ENCODE measurements around the gene TMEM151B.

TMEM151B gene

DNA sequence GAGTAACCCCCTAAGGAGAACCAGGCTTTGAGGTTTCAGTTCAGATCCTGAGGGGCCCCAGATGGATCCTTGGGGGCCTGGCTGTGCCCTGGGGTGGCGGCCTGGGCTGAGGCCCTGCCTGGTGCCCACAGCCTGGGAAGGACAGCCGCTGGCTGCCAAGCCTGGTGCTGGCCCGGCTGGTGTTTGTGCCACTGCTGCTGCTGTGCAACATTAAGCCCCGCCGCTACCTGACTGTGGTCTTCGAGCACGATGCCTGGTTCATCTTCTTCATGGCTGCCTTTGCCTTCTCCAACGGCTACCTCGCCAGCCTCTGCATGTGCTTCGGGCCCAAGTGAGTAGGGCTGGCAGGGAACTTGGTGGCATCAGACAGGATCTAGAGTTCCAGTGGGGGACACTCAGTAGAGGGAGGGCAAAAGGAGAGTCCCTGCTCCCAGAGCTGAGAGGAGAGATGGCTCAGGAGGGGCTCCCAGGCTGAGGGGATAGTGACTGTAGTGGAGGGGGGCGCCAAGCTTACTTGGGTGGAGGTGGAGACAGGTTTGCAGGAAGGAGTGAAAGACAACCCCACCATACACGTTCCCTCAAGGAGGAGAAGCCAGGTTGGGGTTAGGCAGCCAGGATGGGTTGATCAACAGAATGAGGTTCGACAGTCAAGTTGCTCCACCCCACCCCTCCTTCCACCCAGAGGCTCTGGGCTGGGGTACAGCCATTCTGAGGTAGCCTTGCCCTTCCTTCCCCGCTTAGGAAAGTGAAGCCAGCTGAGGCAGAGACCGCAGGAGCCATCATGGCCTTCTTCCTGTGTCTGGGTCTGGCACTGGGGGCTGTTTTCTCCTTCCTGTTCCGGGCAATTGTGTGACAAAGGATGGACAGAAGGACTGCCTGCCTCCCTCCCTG, 37.3 kb upstream of the TMEM151B start:
- DNase-seq (ENCODE audit: low read depth in 2 of 2), result no peak

DNA sequence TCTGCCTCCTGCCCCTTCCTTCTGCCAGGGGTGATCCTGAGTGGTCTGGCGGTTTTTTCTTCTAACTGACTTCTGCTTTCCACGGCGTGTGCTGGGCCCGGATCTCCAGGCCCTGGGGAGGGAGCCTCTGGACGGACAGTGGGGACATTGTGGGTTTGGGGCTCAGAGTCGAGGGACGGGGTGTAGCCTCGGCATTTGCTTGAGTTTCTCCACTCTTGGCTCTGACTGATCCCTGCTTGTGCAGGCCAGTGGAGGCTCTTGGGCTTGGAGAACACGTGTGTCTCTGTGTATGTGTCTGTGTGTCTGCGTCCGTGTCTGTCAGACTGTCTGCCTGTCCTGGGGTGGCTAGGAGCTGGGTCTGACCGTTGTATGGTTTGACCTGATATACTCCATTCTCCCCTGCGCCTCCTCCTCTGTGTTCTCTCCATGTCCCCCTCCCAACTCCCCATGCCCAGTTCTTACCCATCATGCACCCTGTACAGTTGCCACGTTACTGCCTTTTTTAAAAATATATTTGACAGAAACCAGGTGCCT, 36.6 kb upstream of the TMEM151B start:
- no peak for DNase-seq (ENCODE audit: low read depth in 2 of 2)

DNA sequence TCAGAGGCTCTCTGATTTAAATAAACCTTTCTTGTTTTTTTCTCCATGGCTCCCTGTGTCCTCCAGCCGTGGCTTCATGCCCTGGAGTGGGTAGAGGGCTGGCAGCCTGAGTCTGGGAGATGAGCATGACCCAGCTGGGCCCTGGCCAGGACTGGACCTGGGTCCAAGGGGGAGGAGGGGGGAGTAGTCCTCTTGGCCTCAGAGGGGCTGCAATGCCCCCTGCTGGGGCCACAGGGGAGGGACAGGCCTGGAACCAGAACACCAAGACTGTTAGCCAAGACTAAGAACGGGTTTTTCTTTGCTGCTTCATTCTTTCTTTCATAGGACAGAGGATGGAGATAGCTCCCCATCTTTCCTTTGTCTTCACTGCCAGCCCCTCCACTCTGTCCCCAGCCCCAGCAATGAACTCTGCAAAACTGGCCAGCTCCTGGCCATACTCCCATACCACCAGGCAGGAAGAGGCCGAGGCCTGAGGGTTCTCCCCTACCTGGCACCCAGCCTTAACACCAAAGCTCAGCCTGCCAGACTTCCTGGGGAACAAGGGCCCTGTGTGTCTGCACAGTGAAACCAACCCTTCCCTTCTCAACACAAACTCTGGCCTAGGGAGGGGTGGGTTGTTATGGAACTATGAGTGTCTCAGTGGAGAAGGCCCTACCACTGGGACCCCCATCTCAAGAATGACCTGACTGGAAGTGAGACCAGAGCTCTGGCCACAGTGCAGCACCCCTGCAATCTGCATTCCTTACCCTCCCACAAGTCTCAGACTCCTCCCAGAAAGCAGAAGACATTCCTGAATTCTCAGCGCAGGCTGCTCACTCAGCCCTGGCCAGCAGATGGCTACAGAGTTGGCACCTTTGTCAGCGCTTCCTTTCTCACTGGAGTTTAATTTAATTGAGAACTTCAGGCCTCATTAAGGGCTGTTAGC, 35.9 kb upstream of the TMEM151B start:
- no peak for DNase-seq (ENCODE audit: low read depth in 2 of 2)

DNA sequence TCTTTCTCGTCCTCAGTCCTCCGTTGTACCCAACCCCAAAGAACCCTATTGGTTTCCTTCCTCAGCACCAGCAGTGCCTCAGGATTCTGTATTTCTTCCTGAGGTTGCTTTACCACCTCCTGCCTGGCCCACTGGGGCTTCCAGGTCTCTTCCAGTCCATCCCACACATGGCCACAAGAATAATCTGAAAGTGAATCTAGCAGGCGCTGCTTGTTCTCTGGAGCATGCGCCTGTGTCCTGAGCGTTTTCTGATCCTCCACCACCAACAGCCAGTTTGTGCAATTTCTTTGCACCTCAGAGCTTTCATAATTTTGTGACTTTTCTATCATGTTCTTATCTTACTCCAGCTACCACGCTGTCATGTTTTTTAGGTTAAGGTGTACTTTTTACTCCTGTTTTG, 35.0 kb upstream of the TMEM151B start:
- DNase-seq (ENCODE audit: low read depth in 2 of 2), result no peak

DNA sequence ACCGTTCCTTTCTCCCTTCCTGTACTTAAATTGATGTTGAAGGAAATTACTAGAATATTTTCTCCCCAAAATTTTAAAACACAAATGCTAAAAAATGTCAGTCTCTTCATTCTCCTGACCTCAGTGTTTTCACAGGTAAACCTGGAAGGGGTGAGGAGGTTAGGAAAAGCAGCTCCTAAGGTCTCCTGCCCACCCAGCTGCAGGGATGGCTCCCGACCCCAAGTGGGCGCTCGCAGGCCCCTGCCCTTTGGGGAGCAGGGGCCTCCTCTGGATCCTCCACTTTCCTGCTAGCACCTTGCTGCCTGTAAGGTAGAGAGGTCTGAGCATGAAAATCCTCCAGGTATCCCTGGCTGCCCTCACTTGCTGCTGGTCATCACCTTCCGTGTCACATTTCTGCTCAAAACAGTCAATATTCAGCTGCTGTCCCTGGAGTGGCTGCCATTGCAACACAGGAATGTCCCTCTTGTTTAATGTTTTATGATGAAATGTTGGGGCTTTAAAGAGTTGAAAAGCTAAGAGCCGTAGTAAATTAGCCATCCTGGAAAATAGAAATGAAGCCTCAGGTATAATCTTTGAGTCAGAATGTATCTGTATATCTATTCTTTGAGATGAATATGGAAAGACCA, 34.2 kb upstream of the TMEM151B start:
- DNase-seq (ENCODE audit: low read depth in 2 of 2), result no peak

DNA sequence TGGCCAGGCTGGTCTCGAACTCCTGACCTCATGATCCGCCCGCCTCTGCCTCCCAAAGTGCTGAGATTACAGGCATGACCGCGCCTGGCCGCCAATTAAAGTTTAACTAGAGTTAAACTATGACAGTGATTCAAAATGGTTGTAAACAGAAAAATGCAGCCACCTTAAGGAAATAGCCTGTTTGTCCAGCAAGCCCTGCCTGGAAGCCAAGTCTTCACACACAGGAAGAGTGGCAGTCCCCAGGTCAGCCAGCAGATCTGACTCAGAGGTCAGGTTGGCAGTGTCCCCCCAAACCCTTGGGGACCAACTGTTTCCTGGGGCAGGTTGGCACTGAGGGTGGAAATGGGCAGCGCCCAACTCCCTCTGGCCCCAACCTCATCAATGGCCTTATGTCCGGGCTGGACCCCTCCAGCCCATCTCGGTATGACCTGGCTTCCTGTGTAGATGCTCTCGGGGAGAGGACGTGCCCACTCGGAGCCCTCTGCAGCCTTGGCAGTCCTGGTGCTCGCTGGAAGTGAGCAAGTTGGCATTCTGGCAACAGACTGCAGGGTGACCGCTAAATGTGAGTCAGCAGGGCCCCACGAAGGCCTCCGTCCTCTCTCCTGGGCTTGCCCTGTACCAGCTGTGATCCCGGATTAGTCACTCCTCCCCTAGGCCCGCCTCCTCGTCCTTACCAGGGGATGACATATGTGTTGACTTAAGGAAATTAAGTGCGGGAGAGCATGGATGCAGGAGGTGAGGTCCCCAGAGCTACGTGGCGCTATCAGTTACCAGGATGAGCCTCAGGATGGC, 33.0 kb upstream of the TMEM151B start:
- DNase-seq (ENCODE audit: low read depth in 2 of 2), result peak; percentile 44 to 56

DNA sequence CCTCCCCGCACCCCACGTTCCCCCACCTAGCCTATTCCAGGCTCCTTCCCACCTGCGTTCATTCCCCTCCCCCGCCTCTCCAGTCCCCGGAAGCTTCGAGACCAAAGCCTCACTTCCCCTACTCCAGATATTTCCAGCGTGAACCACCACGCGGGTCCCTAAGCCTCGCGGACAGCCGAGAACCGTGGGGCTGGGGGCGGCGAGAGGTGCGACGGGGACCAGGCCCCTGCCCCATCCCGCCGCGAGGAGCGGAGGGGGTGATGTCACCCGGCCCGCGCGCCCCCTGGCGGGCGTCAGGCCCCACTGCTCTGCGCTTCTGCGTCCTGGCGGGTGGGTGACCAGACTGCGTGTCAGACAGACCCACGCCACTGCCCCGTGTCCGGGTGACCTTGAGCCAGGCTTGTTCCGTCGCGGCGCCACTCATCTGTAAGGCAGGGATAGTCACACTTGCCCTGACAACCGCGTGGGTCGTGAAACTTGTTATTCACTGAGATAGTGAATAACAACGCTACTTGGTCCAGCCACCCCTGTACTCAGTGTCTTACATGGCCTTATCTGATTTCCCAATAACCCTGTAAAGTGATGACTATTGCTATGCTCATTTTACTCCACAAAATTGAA, 32.3 kb upstream of the TMEM151B start:
- peak; percentile 48 to 55 for DNase-seq (ENCODE audit: low read depth in 2 of 2)

DNA sequence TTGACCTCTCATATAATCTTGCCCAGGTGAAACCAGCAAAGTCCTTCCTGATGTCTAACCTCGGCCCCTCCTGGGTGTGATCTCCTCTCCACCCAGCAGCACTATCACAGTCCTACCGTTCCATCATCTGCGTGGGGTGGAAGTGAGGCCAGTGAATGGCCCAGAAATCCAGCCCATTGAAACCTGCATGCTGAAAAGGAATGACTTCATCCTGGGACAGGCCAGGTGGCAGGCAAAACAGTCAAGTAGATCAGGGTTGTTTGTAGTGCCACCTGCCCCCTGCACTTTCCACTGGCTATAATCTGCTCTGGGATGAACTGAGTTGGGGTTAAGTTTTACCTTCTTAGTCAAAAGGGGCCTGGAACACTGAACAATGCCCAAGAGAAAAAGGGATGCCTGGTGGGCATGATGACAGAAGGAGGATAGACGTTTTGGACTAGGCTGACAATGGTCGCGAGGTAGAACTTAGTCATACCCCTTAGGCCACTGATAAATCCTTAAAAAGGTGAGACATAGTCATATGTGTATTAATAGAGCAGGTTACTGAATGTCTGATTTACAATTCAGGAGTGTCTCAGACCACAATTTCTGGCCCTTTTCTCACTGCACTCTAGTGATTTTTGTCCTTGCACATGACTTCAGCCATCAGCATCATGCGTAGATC, 31.4 kb upstream of the TMEM151B start:
- no peak for DNase-seq (ENCODE audit: low read depth in 2 of 2)

DNA sequence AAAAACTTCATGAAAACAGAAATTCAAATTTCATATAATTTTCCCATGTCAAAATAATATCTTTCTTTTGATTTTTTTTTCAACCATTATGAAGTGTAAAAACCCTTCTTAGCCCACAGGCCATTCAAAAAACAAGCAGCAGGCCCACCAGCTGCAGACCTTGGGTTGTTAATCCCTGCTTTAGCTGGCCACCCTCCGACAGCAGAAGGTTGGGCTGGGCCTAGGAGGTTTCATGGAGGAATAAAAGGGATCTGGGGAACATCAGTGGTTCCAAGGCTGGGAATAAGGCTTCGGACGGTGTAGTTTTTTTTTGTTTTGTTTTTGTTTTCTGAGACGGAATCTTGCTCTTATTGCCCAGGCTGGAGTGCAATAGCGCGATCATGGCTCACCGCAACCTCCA, 26.9 kb upstream of the TMEM151B start:
- no peak for DNase-seq (ENCODE audit: low read depth in 2 of 2)

DNA sequence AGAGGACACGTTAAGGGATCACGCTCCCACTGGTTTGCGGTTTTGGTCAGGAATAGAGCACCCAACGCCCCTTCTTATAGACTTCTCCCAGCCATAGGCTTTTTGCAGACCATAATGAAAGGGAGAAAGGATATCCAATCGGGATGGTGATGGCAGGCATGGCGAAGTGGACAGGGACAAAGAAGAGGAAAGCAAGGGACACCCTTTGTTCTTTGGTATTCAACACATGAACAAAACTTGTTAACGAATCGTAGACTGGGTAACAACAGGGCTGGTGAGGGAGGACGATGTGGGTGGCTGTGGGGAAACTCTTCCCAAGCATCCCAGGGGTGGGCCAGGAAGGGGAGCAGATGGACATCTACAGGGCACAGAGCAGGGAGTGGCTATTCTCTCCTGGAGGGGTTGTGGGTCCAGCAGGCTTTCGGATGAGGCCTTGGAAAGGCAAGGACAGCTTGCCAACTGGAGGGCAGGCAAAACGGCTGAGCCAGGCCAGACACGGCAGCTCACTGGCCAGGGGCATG, 24.8 kb upstream of the TMEM151B start:
- no peak for DNase-seq (ENCODE audit: low read depth in 2 of 2)

DNA sequence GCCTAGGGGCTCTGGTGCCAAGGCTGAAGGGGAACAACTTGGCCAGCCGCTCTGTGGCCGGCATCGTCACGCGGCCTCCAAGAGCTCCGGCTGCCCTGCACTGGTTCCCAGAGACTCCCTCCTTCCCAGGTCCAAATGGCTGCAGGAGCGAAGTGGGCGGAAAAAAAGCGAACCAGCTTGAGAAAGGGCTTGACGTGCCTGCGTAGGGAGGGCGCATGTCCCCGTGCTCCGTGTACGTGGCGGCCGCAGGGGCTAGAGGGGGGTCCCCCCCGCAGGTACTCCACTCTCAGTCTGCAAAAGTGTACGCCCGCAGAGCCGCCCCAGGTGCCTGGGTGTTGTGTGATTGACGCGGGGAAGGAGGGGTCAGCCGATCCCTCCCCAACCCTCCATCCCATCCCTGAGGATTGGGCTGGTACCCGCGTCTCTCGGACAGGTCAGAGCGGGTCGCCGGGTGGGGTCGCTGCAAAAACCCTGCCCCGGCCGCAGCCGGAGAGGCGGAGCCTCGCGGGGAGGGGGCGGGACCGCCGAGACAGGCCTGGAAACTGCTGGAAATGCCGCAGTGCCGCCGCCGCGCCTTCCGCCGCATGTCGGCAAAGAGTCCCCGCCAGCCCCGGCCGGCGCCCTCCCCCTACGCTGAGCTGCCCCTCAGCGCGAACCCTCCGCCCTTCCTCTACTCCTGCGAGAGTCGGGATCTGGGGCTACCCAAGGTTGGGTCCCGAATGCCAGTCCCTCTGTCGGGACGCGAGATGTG, 24.2 kb upstream of the TMEM151B start:
- DNase-seq (ENCODE audit: low read depth in 2 of 2), result peak; percentile 69 to 75

DNA sequence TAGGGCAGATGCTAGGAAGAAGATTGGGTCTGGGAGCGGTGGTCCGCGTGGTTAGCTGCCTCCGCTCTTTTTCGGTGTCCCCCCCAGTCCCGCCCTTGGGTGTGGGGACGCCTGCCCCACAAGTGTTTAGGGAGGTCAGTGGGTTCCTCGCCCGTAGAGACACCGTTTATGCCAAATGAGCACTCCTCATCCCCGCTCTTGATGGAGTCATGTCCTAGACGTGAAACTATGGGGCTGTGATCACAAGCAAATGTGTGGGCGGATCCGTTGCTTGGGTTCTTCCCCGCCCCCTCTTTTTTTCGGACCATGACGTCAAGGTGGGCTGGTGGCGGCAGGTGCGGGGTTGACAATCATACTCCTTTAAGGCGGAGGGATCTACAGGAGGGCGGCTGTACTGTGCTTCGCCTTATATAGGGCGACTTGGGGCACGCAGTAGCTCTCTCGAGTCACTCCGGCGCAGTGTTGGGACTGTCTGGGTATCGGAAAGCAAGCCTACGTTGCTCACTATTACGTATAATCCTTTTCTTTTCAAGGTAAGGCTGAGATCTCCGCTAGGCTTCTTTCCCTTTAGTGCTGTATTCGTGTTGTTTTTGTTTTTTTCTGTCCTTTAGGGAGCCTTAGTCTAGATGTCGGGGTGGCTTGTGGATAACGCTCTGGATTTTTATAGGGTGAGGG, 23.4 kb upstream of the TMEM151B start, which contains the start of gene HSP90AB1:
Gene HSP90AB1 (plus strand): TSS at position 439 of the 675 bp plus-strand sequence. CDS start 1,529 bp downstream, outside the sequence.
- peak; percentile 91 to 98 for DNase-seq (ENCODE audit: low read depth in 2 of 2)

DNA sequence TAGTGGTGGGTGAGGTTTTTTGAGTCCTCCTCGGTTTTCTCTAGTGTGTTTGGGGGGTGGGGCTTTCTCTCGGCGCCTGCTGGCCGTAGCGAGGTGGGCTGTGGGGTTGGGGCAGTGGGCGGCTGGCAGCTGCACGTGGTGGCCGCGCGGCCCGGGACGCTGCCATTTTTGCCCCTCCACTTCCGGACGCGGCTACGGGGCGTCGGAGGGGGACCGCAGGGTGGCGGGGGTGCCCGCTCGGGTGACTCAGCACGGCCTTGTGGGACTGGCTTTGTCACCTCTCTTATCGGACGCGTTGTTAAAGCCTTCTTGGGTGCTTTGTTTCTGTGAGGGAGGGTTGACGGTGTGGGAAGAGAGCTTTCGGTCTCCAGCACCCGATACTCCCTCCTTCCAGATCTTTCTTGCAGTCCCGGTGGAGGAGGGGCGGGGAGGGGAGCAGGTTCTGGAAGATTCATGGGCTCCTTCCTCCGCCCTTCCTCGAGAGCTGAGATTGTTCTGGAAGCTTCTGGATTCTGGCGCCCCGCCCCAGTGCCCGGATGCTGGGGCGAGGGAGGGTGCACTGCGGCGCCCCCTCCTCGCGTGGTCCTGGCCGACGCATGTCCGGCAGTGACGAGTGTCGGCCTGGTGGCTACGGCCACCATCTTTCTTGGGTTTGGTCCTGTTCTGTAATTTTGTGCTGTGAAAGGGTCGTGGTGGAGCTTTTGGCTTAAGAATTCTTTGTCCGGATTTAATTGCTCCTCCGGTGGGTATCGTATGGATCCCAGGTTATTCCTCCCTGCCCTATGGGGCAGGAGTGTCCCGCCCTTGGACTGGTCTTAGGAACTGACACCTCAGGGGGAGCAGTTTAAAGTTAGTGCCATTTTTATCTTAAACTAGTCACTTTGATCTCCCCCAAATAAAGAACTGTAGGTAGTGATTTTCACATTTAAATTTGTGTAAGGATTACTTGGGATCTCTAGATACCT, 22.6 kb upstream of the TMEM151B start:
- DNase-seq (ENCODE audit: low read depth in 2 of 2), result peak; percentile 88 to 90

DNA sequence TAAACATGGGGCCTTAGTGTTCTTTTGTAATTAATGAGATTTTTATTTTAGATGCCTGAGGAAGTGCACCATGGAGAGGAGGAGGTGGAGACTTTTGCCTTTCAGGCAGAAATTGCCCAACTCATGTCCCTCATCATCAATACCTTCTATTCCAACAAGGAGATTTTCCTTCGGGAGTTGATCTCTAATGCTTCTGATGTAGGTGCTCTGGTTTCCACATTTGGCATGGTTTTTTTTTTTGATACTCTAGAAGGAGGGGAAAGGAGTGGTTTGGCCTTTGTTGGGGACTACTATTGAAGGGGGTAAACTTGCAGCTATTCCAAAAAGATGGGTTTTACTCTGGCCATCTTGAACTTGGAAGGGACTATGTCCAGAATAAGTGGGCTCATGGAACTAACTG, 21.7 kb upstream of the TMEM151B start:
- no peak for DNase-seq (ENCODE audit: low read depth in 2 of 2)

DNA sequence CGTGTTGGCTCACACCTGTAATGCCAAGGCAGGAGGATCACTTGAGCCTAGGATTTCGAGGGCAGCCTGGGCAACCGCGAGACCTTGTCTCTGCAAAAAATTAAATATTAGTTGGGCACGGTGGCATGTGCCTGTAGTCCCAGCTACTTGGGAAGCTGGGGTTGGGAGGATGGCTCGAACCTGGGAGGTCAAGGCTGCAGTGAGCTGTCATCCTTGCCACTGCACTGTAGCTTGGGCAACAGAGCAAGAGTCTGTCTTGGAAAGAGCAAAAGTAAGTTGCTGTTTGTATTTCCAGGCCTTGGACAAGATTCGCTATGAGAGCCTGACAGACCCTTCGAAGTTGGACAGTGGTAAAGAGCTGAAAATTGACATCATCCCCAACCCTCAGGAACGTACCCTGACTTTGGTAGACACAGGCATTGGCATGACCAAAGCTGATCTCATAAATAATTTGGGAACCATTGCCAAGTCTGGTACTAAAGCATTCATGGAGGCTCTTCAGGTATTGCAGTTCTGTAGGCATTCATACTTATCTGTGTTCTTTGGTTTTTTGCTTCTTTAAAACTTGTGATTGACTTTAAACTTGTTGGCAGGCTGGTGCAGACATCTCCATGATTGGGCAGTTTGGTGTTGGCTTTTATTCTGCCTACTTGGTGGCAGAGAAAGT, 21.0 kb upstream of the TMEM151B start:
- no peak for DNase-seq (ENCODE audit: low read depth in 2 of 2)

DNA sequence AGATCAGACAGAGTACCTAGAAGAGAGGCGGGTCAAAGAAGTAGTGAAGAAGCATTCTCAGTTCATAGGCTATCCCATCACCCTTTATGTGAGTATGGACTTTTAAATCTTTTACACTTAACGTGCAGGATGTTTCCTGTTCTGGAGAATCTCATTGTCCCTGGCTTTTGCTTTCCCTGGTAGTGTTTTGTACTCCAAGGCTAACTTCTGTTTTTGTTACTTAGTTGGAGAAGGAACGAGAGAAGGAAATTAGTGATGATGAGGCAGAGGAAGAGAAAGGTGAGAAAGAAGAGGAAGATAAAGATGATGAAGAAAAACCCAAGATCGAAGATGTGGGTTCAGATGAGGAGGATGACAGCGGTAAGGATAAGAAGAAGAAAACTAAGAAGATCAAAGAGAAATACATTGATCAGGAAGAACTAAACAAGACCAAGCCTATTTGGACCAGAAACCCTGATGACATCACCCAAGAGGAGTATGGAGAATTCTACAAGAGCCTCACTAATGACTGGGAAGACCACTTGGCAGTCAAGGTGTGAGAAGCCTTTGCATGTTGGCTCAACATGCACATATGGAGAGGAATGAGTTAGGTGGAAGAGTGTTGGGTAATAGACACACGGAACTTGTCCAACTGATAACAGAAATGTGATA, 20.1 kb upstream of the TMEM151B start:
- no peak for DNase-seq (ENCODE audit: low read depth in 2 of 2)

Measured in activated CD8-positive, alpha-beta memory T cell treated with anti-CD3 and anti-CD28 coated beads for 4 hours (primary cell).